ENCODE data around the gene ARHGAP6.

Gene ARHGAP6

DNA sequence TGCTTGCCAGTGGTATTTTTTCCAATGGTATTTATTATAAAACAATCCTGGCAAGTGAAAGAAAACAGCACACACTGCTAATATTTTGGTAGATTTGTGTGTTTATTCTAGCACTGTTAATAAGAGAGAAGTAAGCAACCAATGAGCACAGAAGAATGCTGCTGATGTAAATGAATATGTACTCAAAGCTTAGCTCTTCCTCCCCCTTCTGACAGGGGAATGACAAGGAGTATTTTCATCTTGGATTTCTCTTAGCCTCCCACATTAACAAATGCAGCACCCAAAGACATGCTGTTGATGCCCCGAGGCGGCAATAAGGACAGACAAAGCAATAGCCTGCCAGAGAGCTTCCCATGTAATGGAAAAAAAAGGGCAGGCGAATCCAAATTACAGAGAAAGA, 18.6 kb downstream of the ARHGAP6 start:
- Histone ChIP-seq H3K36me3 (ENCODE audit: insufficient read depth, insufficient read length, low read length) (no peaks in the 10 kb centered on the region), H3K9me3 (ENCODE audit: insufficient read depth, low read length) (no peaks in the 10 kb centered on the region), H3K9ac (ENCODE audit: insufficient read length, low read depth) (no peak overlapping the region), H3K27me3 (ENCODE audit: insufficient read depth, insufficient read length) (no peaks in the 10 kb centered on the region), H3K4me1 (ENCODE audit: insufficient read depth, insufficient read length) (no peaks in the 10 kb centered on the region), H3K4me3 (ENCODE audit: insufficient read length, low read depth) (no peak overlapping the region)
- DNase-seq (ENCODE audit: low read depth, low spot score) = no peak
- no peak for TF ChIP-seq ZNF274 (IDR thresholded peaks at IDR 0.05; ENCODE audit: low read depth, low read length)

DNA sequence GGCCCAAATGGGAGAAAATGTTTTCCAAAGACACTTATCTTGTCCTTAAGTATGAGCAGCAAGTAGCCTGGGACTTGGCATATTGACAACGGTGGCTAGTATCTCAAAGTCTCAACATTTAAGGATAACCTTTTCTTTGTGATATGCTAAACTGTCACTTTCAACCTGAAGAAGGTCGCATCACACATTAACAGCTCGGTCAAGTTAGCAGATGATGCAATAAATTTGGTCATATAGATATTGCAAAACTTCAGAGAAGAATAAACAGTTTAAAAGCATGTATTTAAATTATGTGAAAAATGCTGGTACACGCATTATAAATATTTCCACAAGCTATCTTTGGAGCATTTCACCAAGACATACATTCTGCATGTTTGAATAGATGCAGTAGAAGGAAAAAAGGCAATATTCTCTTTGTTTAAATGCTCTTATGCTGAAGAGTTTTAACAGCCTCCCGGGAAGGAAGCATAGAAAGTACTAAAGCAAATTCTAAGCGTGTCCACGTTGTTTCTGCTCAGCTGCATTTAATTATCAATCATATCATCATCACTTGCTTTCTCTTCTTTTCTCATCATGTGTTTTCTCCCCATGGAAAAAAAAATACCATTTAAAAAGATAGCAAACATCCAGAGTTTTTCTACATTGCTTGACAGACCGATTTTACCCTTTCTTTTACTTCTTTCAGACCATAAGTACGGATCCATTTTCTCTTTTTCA, 24.2 kb downstream of the ARHGAP6 start:
- Histone ChIP-seq H3K9me3 (ENCODE audit: insufficient read depth, low read length) (no peaks in the 10 kb centered on the region), H3K4me1 (ENCODE audit: insufficient read depth, insufficient read length) (no peaks in the 10 kb centered on the region), H3K9ac (ENCODE audit: insufficient read length, low read depth) (no peak overlapping the region), H3K36me3 (ENCODE audit: insufficient read depth, insufficient read length, low read length) (no peaks in the 10 kb centered on the region), H3K27me3 (ENCODE audit: insufficient read depth, insufficient read length) (no peaks in the 10 kb centered on the region), H3K4me3 (ENCODE audit: insufficient read length, low read depth) (no peak overlapping the region)
- TF ChIP-seq ZNF274 (IDR thresholded peaks at IDR 0.05; ENCODE audit: low read depth, low read length) (no peak), YY1 (IDR thresholded peaks at IDR 0.05; ENCODE audit: insufficient read depth, insufficient read length) (no peak), SUZ12 (IDR thresholded peaks at IDR 0.05; ENCODE audit: extremely low read depth, insufficient read depth, insufficient read length) (no peak)
- DNase-seq (ENCODE audit: low read depth, low spot score) = no peak

GRCh38 chrX:11640089-11640488, 25.6 kb downstream of the ARHGAP6 start:
- TF ChIP-seq SUZ12 (IDR thresholded peaks at IDR 0.05; ENCODE audit: extremely low read depth, insufficient read depth, insufficient read length) = no peak
- TF ChIP-seq YY1 (IDR thresholded peaks at IDR 0.05; ENCODE audit: insufficient read depth, insufficient read length) = no peak
- TF ChIP-seq ZNF274 (IDR thresholded peaks at IDR 0.05; ENCODE audit: low read depth, low read length) = no peak
- no peak for DNase-seq (ENCODE audit: low read depth, low spot score)
- Histone ChIP-seq H3K4me3 (ENCODE audit: insufficient read length, low read depth) (no peak overlapping the region), H3K36me3 (ENCODE audit: insufficient read depth, insufficient read length, low read length) (no peaks in the 10 kb centered on the region), H3K9ac (ENCODE audit: insufficient read length, low read depth) (no peak overlapping the region), H3K9me3 (ENCODE audit: insufficient read depth, low read length) (no peaks in the 10 kb centered on the region), H3K4me1 (ENCODE audit: insufficient read depth, insufficient read length) (no peaks in the 10 kb centered on the region), H3K27me3 (ENCODE audit: insufficient read depth, insufficient read length) (no peaks in the 10 kb centered on the region)

DNA sequence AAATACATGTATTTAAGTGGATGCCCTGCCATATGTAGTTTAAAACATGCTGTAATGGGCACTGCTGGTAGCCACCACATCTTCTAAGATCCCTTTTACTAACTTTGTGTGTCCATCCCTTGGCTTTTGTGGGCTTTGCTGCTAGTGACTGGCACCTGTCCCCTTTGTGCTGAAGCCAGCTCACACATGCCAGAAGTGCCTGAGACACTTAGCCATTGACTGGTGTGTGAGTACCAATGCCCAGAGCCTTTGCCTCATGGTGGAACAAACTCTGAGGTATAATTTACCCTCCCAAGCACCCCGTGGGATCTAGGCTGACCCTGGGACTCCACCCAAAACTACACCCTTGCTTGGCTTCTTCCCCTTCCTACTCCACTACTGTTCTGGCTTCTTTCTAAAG, 33.0 kb downstream of the ARHGAP6 start:
- no peaks in the 10 kb centered on the region for H3K27me3 ChIP-seq (ENCODE audit: insufficient read depth, insufficient read length)
- no peak for TF ChIP-seq YY1 (IDR thresholded peaks at IDR 0.05; ENCODE audit: insufficient read depth, insufficient read length)
- TF ChIP-seq SUZ12 (IDR thresholded peaks at IDR 0.05; ENCODE audit: extremely low read depth, insufficient read depth, insufficient read length) = no peak
- no peak for TF ChIP-seq ZNF274 (IDR thresholded peaks at IDR 0.05; ENCODE audit: low read depth, low read length)
- DNase-seq (ENCODE audit: low read depth, low spot score) = no peak

GRCh38 chrX:11629593-11630211, 36.0 kb downstream of the ARHGAP6 start:
- no peaks in the 10 kb centered on the region for H3K4me1 ChIP-seq (ENCODE audit: insufficient read depth, insufficient read length)
- no peak overlapping the region for H3K4me3 ChIP-seq (ENCODE audit: insufficient read length, low read depth)
- peaks cover 13% of the 10 kb centered on the region; the same call in 1 of the 2 replicates for H3K9me3 ChIP-seq (ENCODE audit: insufficient read depth, low read length)
- no peak overlapping the region for H3K9ac ChIP-seq (ENCODE audit: insufficient read length, low read depth)
- H3K36me3 ChIP-seq (ENCODE audit: insufficient read depth, insufficient read length, low read length) = no peaks in the 10 kb centered on the region
- TF ChIP-seq SUZ12 (IDR thresholded peaks at IDR 0.05; ENCODE audit: extremely low read depth, insufficient read depth, insufficient read length) (no peak), YY1 (IDR thresholded peaks at IDR 0.05; ENCODE audit: insufficient read depth, insufficient read length) (no peak), ZNF274 (IDR thresholded peaks at IDR 0.05; ENCODE audit: low read depth, low read length) (no peak)
- no peak for DNase-seq (ENCODE audit: low read depth, low spot score)
- no peaks in the 10 kb centered on the region for H3K27me3 ChIP-seq (ENCODE audit: insufficient read depth, insufficient read length)

More for the DNA sequence above, 33.0 kb downstream of the ARHGAP6 start:
- Histone ChIP-seq H3K4me3 (ENCODE audit: insufficient read length, low read depth) (no peak overlapping the region), H3K9ac (ENCODE audit: insufficient read length, low read depth) (no peak overlapping the region), H3K4me1 (ENCODE audit: insufficient read depth, insufficient read length) (no peaks in the 10 kb centered on the region), H3K36me3 (ENCODE audit: insufficient read depth, insufficient read length, low read length) (no peaks in the 10 kb centered on the region), H3K9me3 (ENCODE audit: insufficient read depth, low read length) (no peaks in the 10 kb centered on the region)

DNA sequence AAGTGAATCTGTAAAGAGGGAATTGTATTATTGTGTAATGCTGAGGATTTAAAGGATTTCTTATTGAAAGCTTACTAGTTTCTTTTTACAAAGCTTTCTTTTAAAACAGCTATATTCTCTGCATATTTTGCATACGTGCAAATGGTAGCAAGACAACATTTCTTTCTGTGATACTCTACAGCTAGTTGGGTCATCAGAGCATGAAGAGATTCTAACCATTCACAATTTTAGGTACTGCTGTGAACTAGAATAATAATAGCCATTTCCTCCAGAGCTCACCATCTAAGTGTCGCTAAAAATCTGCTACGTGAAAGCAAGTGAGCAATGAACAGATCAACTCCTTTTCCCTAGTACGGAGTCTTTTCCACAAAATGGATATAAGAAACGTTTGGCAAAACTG, 37.3 kb downstream of the ARHGAP6 start:
- no peak overlapping the region for H3K9ac ChIP-seq (ENCODE audit: insufficient read length, low read depth)
- TF ChIP-seq YY1 (IDR thresholded peaks at IDR 0.05; ENCODE audit: insufficient read depth, insufficient read length) (no peak), SUZ12 (IDR thresholded peaks at IDR 0.05; ENCODE audit: extremely low read depth, insufficient read depth, insufficient read length) (no peak), ZNF274 (IDR thresholded peaks at IDR 0.05; ENCODE audit: low read depth, low read length) (no peak)
- DNase-seq (ENCODE audit: low read depth, low spot score) = no peak
- no peaks in the 10 kb centered on the region for H3K36me3 ChIP-seq (ENCODE audit: insufficient read depth, insufficient read length, low read length)
- no peaks in the 10 kb centered on the region for H3K27me3 ChIP-seq (ENCODE audit: insufficient read depth, insufficient read length)
- H3K9me3 ChIP-seq (ENCODE audit: insufficient read depth, low read length) = peaks cover 13% of the 10 kb centered on the region; the same call in 1 of the 2 replicates
- H3K4me3 ChIP-seq (ENCODE audit: insufficient read length, low read depth) = no peak overlapping the region
- H3K4me1 ChIP-seq (ENCODE audit: insufficient read depth, insufficient read length) = no peaks in the 10 kb centered on the region

GRCh38 chrX:11626351-11626750, 39.4 kb downstream of the ARHGAP6 start:
- H3K4me1 ChIP-seq (ENCODE audit: insufficient read depth, insufficient read length) = no peaks in the 10 kb centered on the region
- peaks cover 13% of the 10 kb centered on the region; the same call in 1 of the 2 replicates for H3K9me3 ChIP-seq (ENCODE audit: insufficient read depth, low read length)
- no peak for TF ChIP-seq YY1 (IDR thresholded peaks at IDR 0.05; ENCODE audit: insufficient read depth, insufficient read length)
- no peak for TF ChIP-seq ZNF274 (IDR thresholded peaks at IDR 0.05; ENCODE audit: low read depth, low read length)
- TF ChIP-seq SUZ12 (IDR thresholded peaks at IDR 0.05; ENCODE audit: extremely low read depth, insufficient read depth, insufficient read length) = no peak
- H3K9ac ChIP-seq (ENCODE audit: insufficient read length, low read depth) = no peak overlapping the region
- H3K36me3 ChIP-seq (ENCODE audit: insufficient read depth, insufficient read length, low read length) = no peaks in the 10 kb centered on the region
- DNase-seq (ENCODE audit: low read depth, low spot score) = no peak
- H3K4me3 ChIP-seq (ENCODE audit: insufficient read length, low read depth) = no peak overlapping the region
- no peaks in the 10 kb centered on the region for H3K27me3 ChIP-seq (ENCODE audit: insufficient read depth, insufficient read length)
